SK-N-SH (cell line): ENCODE measurements around the gene TFG. TPM values are rescaled to one million over a fixed set of nuclear protein-coding genes. Genes with fewer than 3 reads are reported as not detected.

Source experiments
- CTCF ChIA-PET: fragments of 300-600, 350-600 bp; formaldehyde crosslinking; extraction: SDS; loops from one replicate; lab custom pipeline; 2021; lab: Yijun Ruan, JAX
- POLR2A ChIA-PET: fragments of 350-600 bp; sonication (Branson Sonifier 250); formaldehyde crosslinking; extraction: SDS; loops from one replicate; lab custom pipeline; 2020; ENCODE audit warnings: antibody characterized with exemption, inconsistent platforms; lab: Yijun Ruan, JAX
- DNase-seq: peaks from one replicate; pipeline ENCODE4 v3.0.0; 2012
- H2AFZ ChIP-seq: fragments of 200-600 bp; sonication (generic); 2 replicates; pipeline ENCODE4 v1.8.1; 2016; ENCODE audit warnings: antibody characterized with exemption, mild to moderate bottlenecking, low read depth
- H3F3A ChIP-seq: fragments of 200-600 bp; sonication (generic); replicated peaks from 2 replicates; pipeline ENCODE3; 2016; ENCODE audit warnings: antibody characterized with exemption, mild to moderate bottlenecking; ENCODE audit not compliant: insufficient read depth
- H3K27ac ChIP-seq, 2 experiments: fragments of 200-500 bp in 1 of 2; fragments of 200-600 bp in 1 of 2; sonication (Bioruptor generic) in 1 of 2; sonication (generic), shearing (Covaris generic) in 1 of 2; 2 replicates each; pipeline versions ENCODE4 v1.5.1 to v1.6.1; 2014 to 2016; ENCODE audit warnings: low read depth in 2 of 2, inconsistent platforms in 1 of 2, low read length in 1 of 2, mild to moderate bottlenecking in 1 of 2, mixed read lengths in 1 of 2
- H3K27me3 ChIP-seq: fragments of 200-600 bp; sonication (generic), shearing (Covaris generic); 2 replicates; pipeline ENCODE4 v1.6.1; 2016; ENCODE audit warnings: mixed run types; ENCODE audit not compliant: insufficient read depth
- H3K36me3 ChIP-seq, 2 experiments: fragments of 200-500 bp in 1 of 2; fragments of 200-600 bp in 1 of 2; sonication (Bioruptor generic) in 1 of 2; sonication (generic) in 1 of 2; replicated peaks in 1 of 2; 2 replicates each; pipeline versions ENCODE3 to v1.5.1; 2014 to 2016; ENCODE audit warnings: low read length in 1 of 2, mild to moderate bottlenecking in 1 of 2; ENCODE audit not compliant: insufficient read depth in 2 of 2, control insufficient read depth in 1 of 2
- H3K4me1 ChIP-seq, 2 experiments: fragments of 200-500 bp in 1 of 2; fragments of 200-600 bp in 1 of 2; sonication (Bioruptor generic) in 1 of 2; sonication (generic), shearing (Covaris generic) in 1 of 2; 2 replicates each; pipeline versions ENCODE4 v1.5.1 to v1.6.1; 2014 to 2016; ENCODE audit warnings: low read depth in 1 of 2, low read length in 1 of 2, mixed run types in 1 of 2; ENCODE audit not compliant: insufficient read depth in 2 of 2, control insufficient read depth in 1 of 2
- H3K4me2 ChIP-seq: fragments of 200-600 bp; sonication (generic), shearing (Covaris generic); 2 replicates; pipeline ENCODE4 v1.6.1; 2017; ENCODE audit warnings: mixed run types
- H3K4me3 ChIP-seq, 2 experiments: fragments of 200-500 bp in 1 of 2; fragments of 200-600 bp in 1 of 2; sonication (Bioruptor generic) in 1 of 2; sonication (generic), shearing (Covaris generic) in 1 of 2; 2 replicates each; pipeline versions ENCODE4 v1.5.1 to v1.8.1; 2014 to 2016; ENCODE audit warnings: low read depth in 2 of 2, inconsistent platforms in 1 of 2, low read length in 1 of 2, mild to moderate bottlenecking in 1 of 2, mixed read lengths in 1 of 2, moderate library complexity in 1 of 2
- H3K79me2 ChIP-seq: fragments of 200-600 bp; sonication (generic); 2 replicates; pipeline ENCODE4 v1.8.1; 2017; ENCODE audit warnings: mild to moderate bottlenecking; ENCODE audit not compliant: insufficient read depth
- H3K9ac ChIP-seq: fragments of 200-600 bp; sonication (generic); 2 replicates; pipeline ENCODE4 v1.6.1; 2017; ENCODE audit warnings: mixed run types
- H3K9me2 ChIP-seq: fragments of 200-600 bp; sonication (generic); 2 replicates; pipeline ENCODE4 v1.6.1; 2017; ENCODE audit warnings: mixed run types
- H3K9me3 ChIP-seq: fragments of 200-600 bp; sonication (generic); 2 replicates; pipeline ENCODE4 v1.6.1; 2017; ENCODE audit warnings: mixed run types, mild to moderate bottlenecking, moderate library complexity
- H4K20me1 ChIP-seq: fragments of 200-600 bp; sonication (generic); 2 replicates; pipeline ENCODE4 v1.6.1; 2017; ENCODE audit warnings: mild to moderate bottlenecking, mixed run types; ENCODE audit not compliant: insufficient read depth
- CHD2 ChIP-seq: fragments of 150-350 bp; IDR thresholded peaks from 2 replicates; pipeline ENCODE4 v1.6.1; 2018; ENCODE audit warnings: low read length; ENCODE audit not compliant: partially characterized antibody
- ELF1 ChIP-seq: IDR thresholded peaks from 2 replicates; pipeline ENCODE4 v1.4.0; 2012
- EZH2phosphoT487 ChIP-seq: fragments of 200-600 bp; sonication (generic); IDR thresholded peaks from 2 replicates; pipeline ENCODE4 v1.6.1; 2017; ENCODE audit warnings: low read depth, mixed run types, mild to moderate bottlenecking, antibody characterized with exemption, moderate library complexity, borderline replicate concordance
- FOSL2 ChIP-seq: IDR thresholded peaks from 2 replicates; pipeline ENCODE4 v1.4.0; 2012; ENCODE audit warnings: low read depth, mild to moderate bottlenecking, moderate library complexity, borderline replicate concordance
- FOXM1 ChIP-seq: IDR thresholded peaks from 2 replicates; pipeline ENCODE4 v1.4.0; 2012; ENCODE audit warnings: low read depth, mild to moderate bottlenecking
- GABPA ChIP-seq: IDR thresholded peaks from 2 replicates; pipeline ENCODE4 v1.4.0; 2012; ENCODE audit warnings: low read depth, mild to moderate bottlenecking
- NFIC ChIP-seq: IDR thresholded peaks from 2 replicates; pipeline ENCODE4 v1.4.0; 2012; ENCODE audit warnings: borderline replicate concordance
- NRF1 ChIP-seq: IDR thresholded peaks from 2 replicates; pipeline ENCODE4 v1.6.1; 2012; ENCODE audit warnings: low read depth, mild to moderate bottlenecking, low read length
- POLR2AphosphoS5 ChIP-seq: IDR thresholded peaks from 2 replicates; pipeline ENCODE4 v1.6.1; 2012; ENCODE audit warnings: low read depth, low read length
- RAD21 ChIP-seq: IDR thresholded peaks from 2 replicates; pipeline ENCODE4 v1.6.1; 2012; ENCODE audit warnings: mild to moderate bottlenecking, low read length
- RCOR1 ChIP-seq: fragments of 150-350 bp; IDR thresholded peaks from 2 replicates; pipeline ENCODE4 v1.6.1; 2017; ENCODE audit warnings: antibody characterized with exemption, low read length
- RFX5 ChIP-seq: IDR thresholded peaks from 2 replicates; pipeline ENCODE4 v1.6.1; 2012; ENCODE audit warnings: mild to moderate bottlenecking, improper control_type of control experiment, low read length
- TEAD4 ChIP-seq: IDR thresholded peaks from 2 replicates; pipeline ENCODE4 v1.4.0; 2012; ENCODE audit warnings: mild to moderate bottlenecking, borderline replicate concordance; ENCODE audit not compliant: insufficient read depth
- YY1 ChIP-seq: IDR thresholded peaks from 2 replicates; pipeline ENCODE4 v1.4.0; 2012; ENCODE audit warnings: low read depth, mild to moderate bottlenecking
- WGBS: methylation state at CpG from one replicate; pipeline ENCODE4 v1.1.6; 2017; ENCODE audit warnings: low lambda C conversion rate; 5-methylcytosine and 5-hydroxymethylcytosine counted together
- polyA plus RNA-seq, 3 experiments: library from polyadenylated mRNA; depleted of rRNA; stranded (reverse); fragments of >200 nt; gene quantifications; 2 replicates each; pipeline ENCODE4 v1.2.3, GENCODE V29; 2012
- TF ChIP-seq, protein P1 (sequence below): IDR thresholded peaks from 2 replicates; pipeline ENCODE4 v1.6.1; 2012; ENCODE audit warnings: mild to moderate bottlenecking, low read depth, low read length, moderate library complexity
- TF ChIP-seq, protein P2 (sequence below): fragments of 200-600 bp; sonication (generic); IDR thresholded peaks from 2 replicates; pipeline ENCODE4 v1.6.1; 2017; ENCODE audit warnings: antibody characterized with exemption, mild to moderate bottlenecking, moderate library complexity
- TF ChIP-seq, protein P3 (sequence below): IDR thresholded peaks from 2 replicates; pipeline ENCODE4; 2012
- TF ChIP-seq, protein P4 (sequence below): fragments of 150-350 bp; IDR thresholded peaks from 2 replicates; pipeline ENCODE4 v1.6.1; 2016; ENCODE audit warnings: mild to moderate bottlenecking, low read depth, low read length
- TF ChIP-seq, protein P5 (sequence below): fragments of 150-350 bp; IDR thresholded peaks from 2 replicates; pipeline ENCODE4 v1.6.1; 2017; ENCODE audit warnings: antibody characterized with exemption, low read length, low read depth, borderline replicate concordance

The TFG gene
- polyA plus RNA-seq, 1 of the 3 experiments (the other 2 are of a cell fraction) = 83.1 TPM

DNA sequence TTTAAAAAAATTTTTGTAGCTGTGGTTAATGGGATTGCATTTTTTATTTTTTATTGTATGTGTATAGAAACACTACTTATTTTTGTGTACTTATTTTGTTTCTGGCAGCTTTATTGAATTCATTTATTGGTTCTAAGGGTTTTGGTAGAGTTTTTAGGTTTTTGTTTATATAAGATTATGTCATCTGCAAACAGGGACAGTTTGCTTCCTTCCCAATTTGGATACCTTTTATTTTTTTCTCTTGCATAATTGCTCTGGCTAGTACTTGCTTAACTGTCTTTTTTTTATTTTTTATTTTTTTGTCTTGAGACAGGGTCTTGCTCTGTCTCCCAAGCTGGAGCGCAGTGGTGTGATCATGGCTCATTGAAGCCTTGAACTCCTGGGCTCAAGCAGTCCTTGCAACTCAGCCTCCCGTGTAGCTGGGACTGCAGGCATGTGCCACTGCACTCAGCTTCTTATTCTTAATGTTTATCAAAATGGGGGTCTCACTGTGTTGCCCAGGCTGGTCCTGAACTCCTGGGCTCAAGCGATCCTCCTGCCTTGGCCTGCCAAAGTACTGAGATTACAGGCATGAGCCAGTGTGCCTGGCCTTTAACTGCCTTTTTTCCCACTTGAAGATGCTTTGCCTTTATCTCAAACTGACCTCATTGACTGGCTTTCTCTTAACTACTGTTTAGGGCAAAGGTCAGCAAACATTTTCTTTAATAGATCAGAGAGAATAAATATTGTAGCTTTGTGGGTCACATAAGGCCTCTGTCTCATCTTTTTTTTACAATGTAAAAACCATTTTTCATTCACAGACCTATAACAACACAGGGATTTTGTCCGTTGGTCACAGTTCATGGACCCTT, 8.6 kb downstream of the TFG start:
- WGBS = 90% methylated on average over 4 of the region's 4 CpGs
- POLR2A ChIA-PET = interaction anchor here (0.6 kb wide), 2 partner anchors 23 to 886 kb away, joined by 3 to 4 read pairs; no protein-coding TSS in a partner anchor

More for the DNA sequence above, 8.6 kb downstream of the TFG start:
- peaks cover 17% of the 10 kb centered on the region for H3F3A ChIP-seq
- CTCF ChIA-PET = interaction anchor here (0.6 kb wide), 1 partner anchor 478 kb away, joined by 5 read pairs; no protein-coding TSS in a partner anchor
- no peaks in the 10 kb centered on the region for H3K9me2 ChIP-seq
- H3K36me3 ChIP-seq = peaks cover 61 to 93% of the 10 kb centered on the region in 2 experiments
- H3K27ac ChIP-seq = no peak overlapping the region
- no peak overlapping the region for H3K9ac ChIP-seq
- H3K4me1 ChIP-seq = no peaks in the 10 kb centered on the region; a peak in 2 of 4 replicates
- peaks cover 100% of the 10 kb centered on the region for H3K79me2 ChIP-seq
- no peak overlapping the region for H2AFZ ChIP-seq
- H3K4me2 ChIP-seq = no peak overlapping the region
- no peak overlapping the region for H3K4me3 ChIP-seq
- H4K20me1 ChIP-seq = peaks cover 84% of the 10 kb centered on the region
- DNase-seq = no peak
- no peaks in the 10 kb centered on the region for H3K27me3 ChIP-seq
- H3K9me3 ChIP-seq = no peaks in the 10 kb centered on the region
- TF ChIP-seq, protein P1, sequence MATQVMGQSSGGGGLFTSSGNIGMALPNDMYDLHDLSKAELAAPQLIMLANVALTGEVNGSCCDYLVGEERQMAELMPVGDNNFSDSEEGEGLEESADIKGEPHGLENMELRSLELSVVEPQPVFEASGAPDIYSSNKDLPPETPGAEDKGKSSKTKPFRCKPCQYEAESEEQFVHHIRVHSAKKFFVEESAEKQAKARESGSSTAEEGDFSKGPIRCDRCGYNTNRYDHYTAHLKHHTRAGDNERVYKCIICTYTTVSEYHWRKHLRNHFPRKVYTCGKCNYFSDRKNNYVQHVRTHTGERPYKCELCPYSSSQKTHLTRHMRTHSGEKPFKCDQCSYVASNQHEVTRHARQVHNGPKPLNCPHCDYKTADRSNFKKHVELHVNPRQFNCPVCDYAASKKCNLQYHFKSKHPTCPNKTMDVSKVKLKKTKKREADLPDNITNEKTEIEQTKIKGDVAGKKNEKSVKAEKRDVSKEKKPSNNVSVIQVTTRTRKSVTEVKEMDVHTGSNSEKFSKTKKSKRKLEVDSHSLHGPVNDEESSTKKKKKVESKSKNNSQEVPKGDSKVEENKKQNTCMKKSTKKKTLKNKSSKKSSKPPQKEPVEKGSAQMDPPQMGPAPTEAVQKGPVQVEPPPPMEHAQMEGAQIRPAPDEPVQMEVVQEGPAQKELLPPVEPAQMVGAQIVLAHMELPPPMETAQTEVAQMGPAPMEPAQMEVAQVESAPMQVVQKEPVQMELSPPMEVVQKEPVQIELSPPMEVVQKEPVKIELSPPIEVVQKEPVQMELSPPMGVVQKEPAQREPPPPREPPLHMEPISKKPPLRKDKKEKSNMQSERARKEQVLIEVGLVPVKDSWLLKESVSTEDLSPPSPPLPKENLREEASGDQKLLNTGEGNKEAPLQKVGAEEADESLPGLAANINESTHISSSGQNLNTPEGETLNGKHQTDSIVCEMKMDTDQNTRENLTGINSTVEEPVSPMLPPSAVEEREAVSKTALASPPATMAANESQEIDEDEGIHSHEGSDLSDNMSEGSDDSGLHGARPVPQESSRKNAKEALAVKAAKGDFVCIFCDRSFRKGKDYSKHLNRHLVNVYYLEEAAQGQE = no peak
- TF ChIP-seq RFX5 = no peak
- TF ChIP-seq FOSL2 = no peak
- TF ChIP-seq EZH2phosphoT487 = no peak
- no peak for TF ChIP-seq FOXM1
- no peak for TF ChIP-seq NRF1
- TF ChIP-seq POLR2AphosphoS5 = no peak
- TF ChIP-seq RAD21 = no peak
- TF ChIP-seq YY1 = no peak
- TF ChIP-seq, protein P2, sequence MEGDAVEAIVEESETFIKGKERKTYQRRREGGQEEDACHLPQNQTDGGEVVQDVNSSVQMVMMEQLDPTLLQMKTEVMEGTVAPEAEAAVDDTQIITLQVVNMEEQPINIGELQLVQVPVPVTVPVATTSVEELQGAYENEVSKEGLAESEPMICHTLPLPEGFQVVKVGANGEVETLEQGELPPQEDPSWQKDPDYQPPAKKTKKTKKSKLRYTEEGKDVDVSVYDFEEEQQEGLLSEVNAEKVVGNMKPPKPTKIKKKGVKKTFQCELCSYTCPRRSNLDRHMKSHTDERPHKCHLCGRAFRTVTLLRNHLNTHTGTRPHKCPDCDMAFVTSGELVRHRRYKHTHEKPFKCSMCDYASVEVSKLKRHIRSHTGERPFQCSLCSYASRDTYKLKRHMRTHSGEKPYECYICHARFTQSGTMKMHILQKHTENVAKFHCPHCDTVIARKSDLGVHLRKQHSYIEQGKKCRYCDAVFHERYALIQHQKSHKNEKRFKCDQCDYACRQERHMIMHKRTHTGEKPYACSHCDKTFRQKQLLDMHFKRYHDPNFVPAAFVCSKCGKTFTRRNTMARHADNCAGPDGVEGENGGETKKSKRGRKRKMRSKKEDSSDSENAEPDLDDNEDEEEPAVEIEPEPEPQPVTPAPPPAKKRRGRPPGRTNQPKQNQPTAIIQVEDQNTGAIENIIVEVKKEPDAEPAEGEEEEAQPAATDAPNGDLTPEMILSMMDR = no peak
- TF ChIP-seq, protein P3, sequence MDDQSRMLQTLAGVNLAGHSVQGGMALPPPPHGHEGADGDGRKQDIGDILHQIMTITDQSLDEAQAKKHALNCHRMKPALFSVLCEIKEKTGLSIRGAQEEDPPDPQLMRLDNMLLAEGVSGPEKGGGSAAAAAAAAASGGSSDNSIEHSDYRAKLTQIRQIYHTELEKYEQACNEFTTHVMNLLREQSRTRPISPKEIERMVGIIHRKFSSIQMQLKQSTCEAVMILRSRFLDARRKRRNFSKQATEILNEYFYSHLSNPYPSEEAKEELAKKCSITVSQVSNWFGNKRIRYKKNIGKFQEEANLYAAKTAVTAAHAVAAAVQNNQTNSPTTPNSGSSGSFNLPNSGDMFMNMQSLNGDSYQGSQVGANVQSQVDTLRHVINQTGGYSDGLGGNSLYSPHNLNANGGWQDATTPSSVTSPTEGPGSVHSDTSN = no peak
- TF ChIP-seq, protein P4, sequence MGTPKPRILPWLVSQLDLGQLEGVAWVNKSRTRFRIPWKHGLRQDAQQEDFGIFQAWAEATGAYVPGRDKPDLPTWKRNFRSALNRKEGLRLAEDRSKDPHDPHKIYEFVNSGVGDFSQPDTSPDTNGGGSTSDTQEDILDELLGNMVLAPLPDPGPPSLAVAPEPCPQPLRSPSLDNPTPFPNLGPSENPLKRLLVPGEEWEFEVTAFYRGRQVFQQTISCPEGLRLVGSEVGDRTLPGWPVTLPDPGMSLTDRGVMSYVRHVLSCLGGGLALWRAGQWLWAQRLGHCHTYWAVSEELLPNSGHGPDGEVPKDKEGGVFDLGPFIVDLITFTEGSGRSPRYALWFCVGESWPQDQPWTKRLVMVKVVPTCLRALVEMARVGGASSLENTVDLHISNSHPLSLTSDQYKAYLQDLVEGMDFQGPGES = no peak
- TF ChIP-seq, protein P5, sequence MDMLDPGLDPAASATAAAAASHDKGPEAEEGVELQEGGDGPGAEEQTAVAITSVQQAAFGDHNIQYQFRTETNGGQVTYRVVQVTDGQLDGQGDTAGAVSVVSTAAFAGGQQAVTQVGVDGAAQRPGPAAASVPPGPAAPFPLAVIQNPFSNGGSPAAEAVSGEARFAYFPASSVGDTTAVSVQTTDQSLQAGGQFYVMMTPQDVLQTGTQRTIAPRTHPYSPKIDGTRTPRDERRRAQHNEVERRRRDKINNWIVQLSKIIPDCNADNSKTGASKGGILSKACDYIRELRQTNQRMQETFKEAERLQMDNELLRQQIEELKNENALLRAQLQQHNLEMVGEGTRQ = no peak
- TF ChIP-seq ELF1 = no peak
- no peak for TF ChIP-seq CHD2
- no peak for TF ChIP-seq RCOR1
- no peak for TF ChIP-seq TEAD4
- TF ChIP-seq GABPA = no peak
- TF ChIP-seq NFIC = no peak
